Adipocyte (in vitro differentiated cells): ENCODE measurements around the gene HIVEP3.
A peak's percentile ranks its signal among the peaks of the same experiment; 100 is the strongest.

Experiments
- DNase-seq: peaks from one replicate; pipeline ENCODE4 v3.0.0-alpha.2; 2015; ENCODE audit warnings: low read depth
- H3K27me3 ChIP-seq: replicated peaks from 2 replicates; pipeline ENCODE4 v1.7.0; 2013; ENCODE audit warnings: mild to moderate bottlenecking, low read length, moderate library complexity; ENCODE audit not compliant: control insufficient read depth, insufficient read depth
- H3K36me3 ChIP-seq: 2 replicates; pipeline ENCODE4 v1.7.0; 2013; ENCODE audit warnings: low read length, mild to moderate bottlenecking, moderate library complexity; ENCODE audit not compliant: control insufficient read depth, insufficient read depth, severe bottlenecking
- H3K4me1 ChIP-seq: 2 replicates; pipeline ENCODE4 v1.7.0; 2013; ENCODE audit warnings: mild to moderate bottlenecking, low read length, moderate library complexity; ENCODE audit not compliant: control insufficient read depth, insufficient read depth
- H3K4me3 ChIP-seq: 2 replicates; pipeline ENCODE4 v1.7.0; 2013; ENCODE audit warnings: mild to moderate bottlenecking, low read length, moderate library complexity
- H3K9ac ChIP-seq: 2 replicates; pipeline ENCODE4 v1.7.0; 2013; ENCODE audit warnings: mild to moderate bottlenecking, low read length, moderate library complexity
- H3K9me3 ChIP-seq: 2 replicates; pipeline ENCODE4 v1.7.0; 2013; ENCODE audit warnings: mild to moderate bottlenecking, low read length, moderate library complexity; ENCODE audit not compliant: control insufficient read depth

Gene HIVEP3

DNA sequence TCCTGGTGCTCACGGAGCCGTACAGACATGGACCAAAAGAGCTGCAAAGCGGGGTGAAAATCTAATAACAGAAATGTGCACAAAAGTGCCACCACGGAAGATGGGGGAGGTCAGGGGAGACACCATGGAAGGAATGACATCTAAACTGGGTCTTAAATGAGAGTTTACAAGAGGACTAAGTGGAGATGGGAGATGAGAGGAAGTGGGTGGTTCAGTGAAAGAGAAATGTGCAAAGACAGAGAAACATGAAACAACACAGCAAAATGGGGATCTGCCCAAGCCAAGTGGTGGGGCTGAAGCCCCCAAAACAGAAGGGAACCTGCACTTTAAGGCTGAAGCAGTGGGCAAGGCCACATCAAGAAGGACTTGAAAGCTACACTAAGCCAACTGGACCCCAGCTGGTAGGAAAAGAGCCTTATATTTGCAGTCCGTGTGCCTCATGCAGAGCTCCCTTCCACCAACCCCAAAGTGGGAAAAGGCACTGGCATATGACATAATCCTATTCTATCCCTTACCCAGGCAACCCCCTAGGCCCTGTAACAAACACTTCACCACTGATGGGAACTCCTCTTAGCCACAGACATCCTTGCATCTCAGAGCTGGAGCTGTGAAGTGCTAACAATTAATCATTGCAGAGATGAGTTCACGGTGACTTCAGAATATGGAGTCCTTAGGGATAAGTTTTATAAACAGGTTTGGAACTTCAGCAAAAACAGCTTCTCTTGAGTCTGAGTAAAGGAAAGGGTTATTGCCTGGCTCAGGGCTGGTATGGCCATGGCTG lies 235.7 kb downstream of the HIVEP3 start:
- H3K36me3 ChIP-seq: no peaks in the 10 kb centered on the region
- DNase-seq: no peak
- no peaks in the 10 kb centered on the region for H3K27me3 ChIP-seq
- H3K4me1 ChIP-seq: peaks cover 36% of the 10 kb centered on the region
- H3K4me3 ChIP-seq: no peak overlapping the region
- H3K9ac ChIP-seq: no peak overlapping the region
- no peaks in the 10 kb centered on the region for H3K9me3 ChIP-seq

DNA sequence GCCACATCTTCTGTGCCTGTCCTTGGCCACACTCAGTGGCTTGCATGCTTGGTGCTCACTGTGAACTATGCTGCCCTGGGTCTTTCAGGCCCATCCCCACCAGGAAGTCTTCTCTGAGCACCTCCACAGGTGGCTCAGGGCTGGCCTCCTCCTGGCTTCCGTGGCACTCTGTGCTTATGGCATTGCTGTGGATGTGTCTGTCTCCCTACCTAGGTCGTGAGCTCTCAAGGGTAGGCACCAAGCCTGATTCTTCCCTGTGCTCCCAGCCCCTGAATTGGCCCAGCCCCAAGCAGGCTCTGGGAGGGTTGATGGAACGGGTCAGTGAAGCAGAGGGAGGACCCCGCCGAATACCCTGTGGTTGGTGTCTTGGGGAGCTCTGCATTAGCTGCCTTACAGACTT lies 236.6 kb downstream of the HIVEP3 start:
- Histone ChIP-seq H3K9me3 (no peaks in the 10 kb centered on the region), H3K9ac (peak overlapping the region; percentile 36), H3K36me3 (no peaks in the 10 kb centered on the region), H3K27me3 (no peaks in the 10 kb centered on the region), H3K4me3 (no peak overlapping the region), H3K4me1 (peaks cover 43% of the 10 kb centered on the region)
- DNase-seq: no peak

DNA sequence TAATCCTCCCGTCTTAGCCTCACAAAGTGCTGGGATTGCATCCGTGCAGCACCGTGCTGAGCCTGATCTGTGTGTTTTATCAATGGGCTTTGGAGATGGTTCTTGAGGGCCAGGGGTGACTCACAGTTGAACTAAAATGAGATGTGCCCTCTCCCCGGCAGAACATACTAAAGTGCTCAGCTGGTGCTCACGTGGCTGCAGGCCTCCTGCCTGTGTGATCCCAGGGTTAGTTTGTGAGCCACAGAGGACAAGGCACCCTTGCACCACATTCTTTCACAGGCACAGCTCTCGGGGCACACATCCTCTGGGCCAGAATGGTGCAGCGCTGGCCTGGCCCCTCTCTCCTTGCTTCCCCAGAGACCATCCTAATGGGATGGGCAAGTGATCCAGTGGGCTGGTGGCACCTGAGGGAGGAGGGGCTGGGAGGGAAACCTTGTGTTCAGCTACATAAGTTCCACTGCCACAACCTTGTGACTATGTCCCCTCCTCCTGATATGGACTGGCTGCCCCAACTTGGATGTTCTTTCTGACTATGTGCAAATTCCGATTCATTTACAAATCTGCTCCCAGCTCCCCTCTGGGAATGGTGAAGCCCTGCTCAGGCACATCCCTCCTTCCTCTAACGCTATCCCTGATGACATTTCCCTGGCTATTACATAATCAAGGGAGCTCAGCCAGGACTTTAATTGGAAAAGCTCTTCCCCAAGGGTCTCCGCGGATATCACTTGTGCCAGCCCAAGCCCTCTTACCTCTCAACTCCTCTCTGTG lies 237.2 kb downstream of the HIVEP3 start:
- peak overlapping the region; percentile 70 for H3K9ac ChIP-seq

DNA sequence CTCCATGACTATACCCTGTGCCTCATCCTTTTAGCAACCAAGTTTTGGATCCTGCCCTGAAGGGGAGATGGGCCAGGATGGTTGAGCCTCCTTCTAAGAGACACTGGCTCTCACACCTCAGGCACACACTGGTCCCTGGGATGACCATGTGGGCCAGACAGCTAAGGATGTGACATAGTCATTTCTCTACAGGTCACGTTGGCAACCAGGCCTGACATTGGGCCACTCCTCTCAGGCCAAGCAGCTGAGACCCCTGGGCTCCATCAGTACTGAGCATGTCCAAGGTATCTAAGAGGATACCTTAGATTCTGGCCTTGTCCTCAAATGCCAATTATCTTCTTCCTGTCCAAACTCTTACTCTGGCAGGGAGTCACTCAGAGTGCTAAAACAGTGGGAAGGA lies 238.7 kb downstream of the HIVEP3 start:
- no peak overlapping the region for H3K4me3 ChIP-seq
- no peaks in the 10 kb centered on the region for H3K36me3 ChIP-seq
- H3K27me3 ChIP-seq: peaks cover 3% of the 10 kb centered on the region
- H3K9me3 ChIP-seq: no peaks in the 10 kb centered on the region
- peaks cover 43% of the 10 kb centered on the region for H3K4me1 ChIP-seq
- no peak for DNase-seq
- H3K9ac ChIP-seq: no peak overlapping the region

More for the DNA sequence above, 237.2 kb downstream of the HIVEP3 start:
- no peaks in the 10 kb centered on the region for H3K27me3 ChIP-seq
- peaks cover 43% of the 10 kb centered on the region for H3K4me1 ChIP-seq
- H3K36me3 ChIP-seq: no peaks in the 10 kb centered on the region
- no peaks in the 10 kb centered on the region for H3K9me3 ChIP-seq
- peak overlapping the region; percentile 32 for H3K4me3 ChIP-seq
- no peak for DNase-seq

DNA sequence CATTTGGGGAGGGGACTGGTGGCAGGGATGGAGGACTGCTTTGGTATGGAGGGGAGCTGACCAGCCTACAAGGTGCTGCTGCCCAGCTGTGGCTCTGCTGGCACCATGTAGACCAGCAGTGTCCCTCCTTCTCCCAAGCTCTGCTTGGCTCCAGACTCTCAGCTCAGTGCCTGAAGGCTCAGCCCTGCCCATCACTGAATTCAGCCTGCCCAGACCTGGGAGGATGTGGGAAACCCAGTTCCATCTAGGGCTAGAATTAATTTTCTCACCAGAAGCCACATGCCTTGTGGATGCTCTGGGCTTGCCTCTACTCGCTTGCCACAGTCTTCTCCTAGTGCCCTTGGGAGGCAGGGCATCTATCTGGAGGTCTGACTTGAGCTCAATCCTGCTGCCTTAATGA lies 239.2 kb downstream of the HIVEP3 start:
- Histone ChIP-seq H3K9ac (no peak overlapping the region), H3K4me3 (no peak overlapping the region), H3K36me3 (no peaks in the 10 kb centered on the region), H3K27me3 (peaks cover 5% of the 10 kb centered on the region), H3K4me1 (peaks cover 43% of the 10 kb centered on the region), H3K9me3 (no peaks in the 10 kb centered on the region)
- no peak for DNase-seq

DNA sequence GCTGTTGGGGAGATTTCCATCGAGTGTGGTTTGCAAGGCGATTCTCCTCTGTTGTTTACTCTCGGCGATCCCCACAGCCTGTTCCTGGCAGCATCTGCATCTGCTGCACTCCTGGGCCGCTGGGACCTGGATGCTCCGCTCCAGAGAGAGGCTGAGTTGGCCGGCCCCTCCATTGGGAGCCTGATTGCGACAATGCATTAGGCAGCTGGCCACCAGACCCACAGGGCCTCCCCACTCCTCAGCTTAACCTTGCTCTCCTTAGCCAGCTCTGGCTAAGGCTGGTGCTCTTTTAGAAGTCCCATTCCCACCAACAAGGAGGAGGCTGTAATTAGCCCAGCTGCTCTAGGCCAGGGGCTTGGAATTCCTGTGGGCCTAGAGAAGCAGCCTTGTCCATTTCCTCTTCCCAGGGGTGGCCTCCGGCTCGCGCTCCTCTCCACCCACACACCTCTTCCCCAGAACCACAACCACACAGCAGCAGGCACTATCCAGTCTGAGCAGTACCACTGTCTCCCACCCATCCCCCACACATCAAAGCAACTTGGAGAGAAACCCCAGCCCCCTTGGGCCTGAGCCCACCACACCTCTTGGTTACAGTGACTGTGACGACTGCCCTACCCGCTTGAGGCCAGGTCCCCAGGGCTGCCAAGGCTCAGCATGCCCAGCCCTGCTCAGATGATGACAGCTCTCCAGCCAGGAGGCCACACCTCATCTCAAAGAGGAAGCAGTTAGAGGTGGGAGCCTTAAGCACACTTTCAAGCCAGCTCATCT lies 240.4 kb downstream of the HIVEP3 start:
- peaks cover 49% of the 10 kb centered on the region for H3K4me1 ChIP-seq
- H3K36me3 ChIP-seq: no peaks in the 10 kb centered on the region
- no peaks in the 10 kb centered on the region for H3K9me3 ChIP-seq
- peak; percentile 39 for DNase-seq
- peak overlapping the region; percentile 30 for H3K9ac ChIP-seq
- H3K27me3 ChIP-seq: peaks cover 7% of the 10 kb centered on the region
- peak overlapping the region; percentile 12 for H3K4me3 ChIP-seq

DNA sequence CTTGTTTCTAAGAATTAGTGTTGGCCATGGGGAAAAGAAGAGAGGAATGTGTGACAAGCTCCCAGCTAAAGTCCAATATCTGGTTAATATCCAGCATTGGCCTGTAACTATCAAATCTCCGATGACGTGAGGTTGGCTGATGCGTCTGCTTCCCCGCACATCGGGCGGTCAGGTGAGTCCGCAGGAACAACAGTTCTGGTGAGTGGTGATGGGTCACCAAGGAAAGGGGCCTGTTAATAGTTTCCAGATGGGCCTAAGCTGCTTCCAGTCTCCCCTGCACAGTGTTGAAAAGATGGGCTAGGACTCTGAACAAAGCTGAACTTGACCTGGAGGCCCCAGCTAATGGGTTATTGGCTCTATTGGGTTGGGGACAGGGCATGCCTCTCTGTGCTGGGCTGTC lies 241.1 kb downstream of the HIVEP3 start:
- Histone ChIP-seq H3K9ac (peak overlapping the region; percentile 30), H3K4me1 (peaks cover 49% of the 10 kb centered on the region), H3K9me3 (no peaks in the 10 kb centered on the region), H3K4me3 (peak overlapping the region; percentile 12), H3K27me3 (peaks cover 7% of the 10 kb centered on the region), H3K36me3 (no peaks in the 10 kb centered on the region)
- no peak for DNase-seq

DNA sequence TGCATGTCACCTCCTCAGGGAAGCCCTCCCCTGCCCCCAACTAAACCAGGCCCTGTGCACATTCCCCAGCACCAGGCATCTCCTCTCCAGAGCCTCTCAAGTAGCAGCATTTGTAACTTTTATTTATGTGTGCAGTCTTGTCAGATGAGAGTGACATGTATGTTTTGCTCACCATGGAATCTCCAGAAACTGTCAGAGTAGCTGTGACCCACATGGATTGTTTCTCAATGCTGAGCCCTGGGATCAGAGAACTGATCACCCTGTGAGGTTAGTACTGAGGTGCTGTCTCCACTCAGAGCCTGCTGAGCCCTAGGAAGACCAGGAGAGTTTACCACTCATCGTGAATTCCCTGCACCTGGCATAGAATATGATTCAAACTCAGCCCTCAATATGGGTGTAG lies 243.3 kb downstream of the HIVEP3 start:
- no peaks in the 10 kb centered on the region for H3K9me3 ChIP-seq
- no peak overlapping the region for H3K9ac ChIP-seq
- peaks cover 34% of the 10 kb centered on the region for H3K4me1 ChIP-seq
- H3K36me3 ChIP-seq: no peaks in the 10 kb centered on the region
- H3K4me3 ChIP-seq: no peak overlapping the region
- no peak for DNase-seq
- peaks cover 15% of the 10 kb centered on the region for H3K27me3 ChIP-seq

DNA sequence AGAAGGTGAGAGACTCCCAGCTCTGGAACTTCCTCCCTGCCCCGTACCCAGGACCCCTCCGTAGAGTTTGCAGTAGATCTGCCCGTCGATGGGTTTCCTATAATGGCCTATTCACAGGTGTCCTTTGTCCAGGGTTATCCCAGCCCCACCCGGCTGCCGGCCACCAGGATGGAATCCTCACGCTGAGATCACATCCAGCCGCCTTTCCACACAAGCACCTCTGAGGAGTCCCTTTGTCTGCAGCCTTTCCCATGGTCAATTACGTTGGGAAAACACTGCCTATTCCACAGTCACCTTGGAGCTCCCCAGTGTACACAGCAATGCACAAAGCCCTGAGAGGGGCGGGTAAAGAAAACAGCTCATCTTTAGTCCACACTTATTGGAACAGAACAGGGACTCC lies 244.2 kb downstream of the HIVEP3 start:
- peaks cover 15% of the 10 kb centered on the region for H3K27me3 ChIP-seq
- H3K4me1 ChIP-seq: peaks cover 37% of the 10 kb centered on the region
- no peak for DNase-seq

DNA sequence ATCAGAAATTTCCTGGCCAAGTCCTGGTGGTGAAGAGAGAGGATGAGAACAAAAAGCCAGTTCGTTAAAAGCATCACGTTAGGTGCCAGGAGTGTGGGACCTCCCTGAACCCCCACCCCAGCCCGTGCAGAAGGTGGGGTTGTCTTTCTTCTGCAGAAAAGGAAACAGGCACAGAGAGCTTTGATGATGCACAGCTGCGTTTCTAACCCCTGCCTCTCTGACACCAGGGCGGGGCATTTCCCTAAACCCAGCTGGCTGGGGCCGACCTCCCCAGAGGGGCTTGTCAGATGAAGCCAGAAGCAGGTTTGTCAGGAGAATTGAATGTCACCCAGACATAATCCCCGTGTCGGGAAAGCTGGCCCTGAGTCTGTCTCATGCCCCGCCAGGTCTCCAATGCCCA lies 244.9 kb downstream of the HIVEP3 start:
- Histone ChIP-seq H3K27me3 (peaks cover 15% of the 10 kb centered on the region), H3K9ac (no peak overlapping the region), H3K4me1 (peaks cover 36% of the 10 kb centered on the region), H3K36me3 (no peaks in the 10 kb centered on the region), H3K9me3 (no peaks in the 10 kb centered on the region), H3K4me3 (no peak overlapping the region)
- no peak for DNase-seq

More for the DNA sequence above, 244.2 kb downstream of the HIVEP3 start:
- no peak overlapping the region for H3K9ac ChIP-seq
- H3K9me3 ChIP-seq: no peaks in the 10 kb centered on the region
- H3K4me3 ChIP-seq: no peak overlapping the region
- H3K36me3 ChIP-seq: no peaks in the 10 kb centered on the region

DNA sequence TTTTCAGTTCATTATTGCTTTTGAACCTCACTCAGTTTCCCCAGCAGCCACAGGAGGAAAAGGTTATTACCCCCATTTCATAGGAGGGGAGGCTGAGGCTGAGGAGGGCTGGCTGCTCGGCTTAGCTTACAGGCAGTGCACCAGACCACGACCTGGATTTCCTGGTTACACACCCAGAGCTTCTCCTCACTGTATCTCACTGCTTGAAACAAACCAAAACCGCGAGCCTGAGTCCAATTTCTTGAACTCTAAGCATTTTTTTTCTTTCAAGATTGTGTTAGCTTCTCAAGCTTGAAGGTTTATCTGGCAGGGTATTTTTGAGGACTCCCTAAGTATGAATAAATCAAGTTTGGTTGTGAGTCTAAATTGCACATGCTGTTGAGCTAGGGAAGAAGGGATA lies 245.3 kb downstream of the HIVEP3 start:
- DNase-seq: peak; percentile 61
- Histone ChIP-seq H3K36me3 (no peaks in the 10 kb centered on the region), H3K4me3 (no peak overlapping the region), H3K9ac (peak overlapping the region; percentile 33), H3K4me1 (peaks cover 32% of the 10 kb centered on the region), H3K27me3 (peaks cover 15% of the 10 kb centered on the region), H3K9me3 (no peaks in the 10 kb centered on the region)
